ENCODE measurements around the gene KISS1R. TPM values are rescaled to one million over a fixed set of nuclear protein-coding genes. Genes with fewer than 3 reads are reported as not detected.

Gene KISS1R
- total RNA-seq, 1 donor from 2014 or later, result not detected

GRCh38 chr19:919199-920050 is 2.3 kb downstream of the KISS1R start:
- no peak for DNase-seq (ENCODE audit: low read depth in 2 of 2)

DNA sequence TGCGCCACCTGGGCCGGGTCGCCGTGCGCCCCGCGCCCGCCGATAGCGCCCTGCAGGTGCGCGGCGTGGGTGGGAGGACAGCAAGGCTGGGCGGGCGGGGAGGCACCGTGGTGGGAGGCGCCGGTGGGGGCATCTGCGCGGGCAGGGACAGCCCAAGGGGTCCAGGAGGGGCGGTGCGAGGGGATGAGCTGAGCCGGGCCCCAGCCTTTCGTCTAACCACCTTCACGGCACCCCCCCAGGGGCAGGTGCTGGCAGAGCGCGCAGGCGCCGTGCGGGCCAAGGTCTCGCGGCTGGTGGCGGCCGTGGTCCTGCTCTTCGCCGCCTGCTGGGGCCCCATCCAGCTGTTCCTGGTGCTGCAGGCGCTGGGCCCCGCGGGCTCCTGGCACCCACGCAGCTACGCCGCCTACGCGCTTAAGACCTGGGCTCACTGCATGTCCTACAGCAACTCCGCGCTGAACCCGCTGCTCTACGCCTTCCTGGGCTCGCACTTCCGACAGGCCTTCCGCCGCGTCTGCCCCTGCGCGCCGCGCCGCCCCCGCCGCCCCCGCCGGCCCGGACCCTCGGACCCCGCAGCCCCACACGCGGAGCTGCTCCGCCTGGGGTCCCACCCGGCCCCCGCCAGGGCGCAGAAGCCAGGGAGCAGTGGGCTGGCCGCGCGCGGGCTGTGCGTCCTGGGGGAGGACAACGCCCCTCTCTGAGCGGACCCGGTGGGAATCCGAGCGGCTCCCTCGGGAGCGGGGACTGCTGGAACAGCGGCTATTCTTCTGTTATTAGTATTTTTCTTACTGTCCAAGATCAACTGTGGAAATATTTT is 3.1 kb downstream of the KISS1R start:
- DNase-seq (ENCODE audit: low read depth in 2 of 2), result peak in 1 of 2 donors; percentile 21

DNA sequence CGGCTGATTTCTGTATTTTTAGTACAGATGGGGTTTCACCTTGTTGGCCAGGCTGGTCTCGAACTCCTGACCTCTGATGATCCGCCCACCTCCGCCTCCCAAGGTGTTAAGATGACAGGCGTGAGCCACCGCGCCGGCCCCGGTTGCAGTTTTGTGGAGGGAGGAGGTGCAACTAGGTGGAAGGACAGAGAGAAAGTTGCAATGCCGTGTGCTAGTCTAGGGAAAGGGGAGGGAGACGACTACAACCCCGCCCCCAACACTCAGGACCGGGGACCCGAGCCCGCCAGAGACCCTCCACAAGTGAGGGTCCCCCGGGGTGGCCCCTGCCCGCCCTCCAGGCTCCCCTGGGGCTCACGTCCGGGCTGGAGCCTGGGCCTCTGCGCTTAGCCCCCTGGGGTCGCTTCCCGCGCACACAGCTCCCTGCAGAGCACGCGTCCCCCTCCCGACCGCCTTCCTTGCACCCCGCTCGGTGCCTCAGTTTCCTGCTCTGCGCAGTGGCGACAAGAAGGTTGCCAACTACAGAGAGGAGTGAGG is 7.5 kb downstream of the KISS1R start:
- DNase-seq (ENCODE audit: low read depth in 2 of 2), result no peak

DNA sequence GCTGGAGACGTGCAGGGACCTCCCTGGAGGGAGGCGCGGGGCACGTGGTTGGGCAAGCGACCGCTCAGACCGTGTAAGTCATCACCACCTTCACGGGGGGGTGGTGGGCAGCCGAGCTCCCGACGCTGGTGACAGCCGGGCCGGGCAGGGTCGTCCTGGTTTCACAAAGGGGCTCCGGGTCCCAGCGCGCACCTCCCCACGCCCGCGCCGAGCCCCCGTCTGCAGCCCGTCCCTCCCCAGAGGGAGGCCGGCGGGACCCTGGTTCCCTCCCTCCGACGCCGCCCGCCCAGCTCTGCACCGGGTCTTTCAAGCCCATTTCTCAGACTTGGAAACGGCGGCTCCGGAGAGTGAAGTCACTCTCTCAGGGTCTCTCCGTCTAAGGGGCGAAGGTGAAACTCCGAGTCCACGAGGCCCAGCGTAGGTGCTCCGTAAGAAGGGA is 8.0 kb downstream of the KISS1R start:
- DNase-seq (ENCODE audit: low read depth in 2 of 2), result peak in 1 of 2 donors; percentile 67

DNA sequence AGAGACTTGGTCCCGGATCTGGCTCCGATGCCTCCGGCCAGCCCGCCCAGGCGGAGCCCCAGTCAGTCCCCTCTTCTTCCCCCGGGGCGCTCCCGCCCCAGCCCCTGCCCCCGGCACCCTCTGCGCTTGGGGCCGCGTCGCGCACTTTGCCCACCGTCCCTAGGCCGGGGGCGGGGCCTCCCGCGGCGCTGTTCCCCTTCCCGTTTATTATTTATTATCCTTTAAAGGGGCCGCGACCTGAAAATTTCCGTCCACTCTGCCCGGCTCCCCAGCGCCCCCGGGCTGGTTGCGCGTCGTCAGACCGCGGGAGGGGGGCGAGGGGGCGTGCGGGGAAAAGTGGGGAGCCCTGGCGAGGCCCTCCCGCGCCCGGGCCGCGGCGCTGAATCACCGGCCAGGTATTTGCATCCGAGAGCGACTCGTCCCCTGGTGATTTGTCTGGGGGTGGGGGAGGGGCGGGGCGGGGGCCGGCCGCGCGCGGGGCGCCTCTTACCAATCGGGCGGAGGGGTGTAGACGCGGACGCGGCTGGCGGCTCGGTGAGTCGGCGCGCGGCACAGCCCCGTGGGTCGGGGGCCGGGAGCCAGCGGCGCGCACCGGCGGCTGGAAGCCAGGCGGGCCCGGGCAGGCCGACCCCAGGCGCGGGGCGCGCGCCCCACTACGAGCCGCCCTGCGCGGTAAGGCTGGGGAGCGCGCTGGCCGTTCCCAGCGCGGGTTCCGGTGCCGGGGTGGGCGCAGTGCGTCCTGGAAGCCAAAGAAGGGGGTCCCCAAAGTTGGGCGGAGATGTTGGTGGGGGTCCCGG is 8.6 kb downstream of the KISS1R start, which contains the start of gene ARID3A:
TSS of gene ARID3A (plus strand) at position 510 of the 797 bp plus-strand sequence. CDS start 3,494 bp downstream, outside the sequence.
- DNase-seq (ENCODE audit: low read depth in 2 of 2), result peak; percentile 76 to 79

- DNase-seq (ENCODE audit: low read depth in 2 of 2), result no peak
Measured at GRCh38 chr19:926323-926588, 9.1 kb downstream of the KISS1R start.

GRCh38 chr19:926589-927350 is 9.6 kb downstream of the KISS1R start:
- peak in 1 of 2 donors; percentile 33 for DNase-seq (ENCODE audit: low read depth in 2 of 2)

- DNase-seq (ENCODE audit: low read depth in 2 of 2), result no peak
Measured at GRCh38 chr19:927351-927779, 10.2 kb downstream of the KISS1R start.

DNA sequence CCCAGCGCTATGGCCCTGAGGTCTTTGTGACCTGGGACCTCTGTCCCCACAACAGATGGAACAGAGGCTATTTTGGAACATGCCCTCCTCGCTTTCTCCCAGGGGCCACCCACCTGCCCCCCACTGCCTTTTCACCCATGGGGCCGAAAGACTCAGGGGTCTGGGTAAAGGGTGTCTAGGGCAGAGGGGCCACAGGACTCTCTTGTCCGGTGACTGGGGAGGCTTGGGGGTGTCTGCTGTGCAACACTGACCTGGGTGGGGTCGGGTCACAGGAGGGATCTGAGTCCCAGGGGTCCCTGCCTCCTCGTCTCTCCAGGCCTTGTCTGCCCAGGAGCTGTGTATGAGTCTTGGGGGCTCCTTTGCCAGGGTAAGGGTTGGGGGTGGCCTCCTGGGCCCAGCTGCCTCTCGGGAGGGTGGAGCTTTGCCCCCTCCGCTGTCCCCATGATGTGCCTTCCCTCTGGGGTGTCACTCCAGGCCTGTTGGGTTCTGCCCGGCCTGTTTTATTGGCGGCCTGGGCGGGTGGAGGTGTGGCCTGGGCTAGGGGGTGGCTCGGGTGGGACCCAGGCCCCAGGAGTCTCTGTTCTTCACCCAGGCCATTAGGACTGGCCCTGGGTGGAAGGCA is 10.8 kb downstream of the KISS1R start:
- no peak for DNase-seq (ENCODE audit: low read depth in 2 of 2)

- no peak for DNase-seq (ENCODE audit: low read depth in 2 of 2)
Measured at GRCh38 chr19:928471-929202, 11.5 kb downstream of the KISS1R start.

- DNase-seq (ENCODE audit: low read depth in 2 of 2), result no peak
Measured at GRCh38 chr19:929203-929890, 12.2 kb downstream of the KISS1R start.

GRCh38 chr19:929891-930258 is 12.7 kb downstream of the KISS1R start:
- no peak for DNase-seq (ENCODE audit: low read depth in 2 of 2)

GRCh38 chr19:931860-932647 is 14.9 kb downstream of the KISS1R start:
- DNase-seq (ENCODE audit: low read depth in 2 of 2), result no peak

DNA sequence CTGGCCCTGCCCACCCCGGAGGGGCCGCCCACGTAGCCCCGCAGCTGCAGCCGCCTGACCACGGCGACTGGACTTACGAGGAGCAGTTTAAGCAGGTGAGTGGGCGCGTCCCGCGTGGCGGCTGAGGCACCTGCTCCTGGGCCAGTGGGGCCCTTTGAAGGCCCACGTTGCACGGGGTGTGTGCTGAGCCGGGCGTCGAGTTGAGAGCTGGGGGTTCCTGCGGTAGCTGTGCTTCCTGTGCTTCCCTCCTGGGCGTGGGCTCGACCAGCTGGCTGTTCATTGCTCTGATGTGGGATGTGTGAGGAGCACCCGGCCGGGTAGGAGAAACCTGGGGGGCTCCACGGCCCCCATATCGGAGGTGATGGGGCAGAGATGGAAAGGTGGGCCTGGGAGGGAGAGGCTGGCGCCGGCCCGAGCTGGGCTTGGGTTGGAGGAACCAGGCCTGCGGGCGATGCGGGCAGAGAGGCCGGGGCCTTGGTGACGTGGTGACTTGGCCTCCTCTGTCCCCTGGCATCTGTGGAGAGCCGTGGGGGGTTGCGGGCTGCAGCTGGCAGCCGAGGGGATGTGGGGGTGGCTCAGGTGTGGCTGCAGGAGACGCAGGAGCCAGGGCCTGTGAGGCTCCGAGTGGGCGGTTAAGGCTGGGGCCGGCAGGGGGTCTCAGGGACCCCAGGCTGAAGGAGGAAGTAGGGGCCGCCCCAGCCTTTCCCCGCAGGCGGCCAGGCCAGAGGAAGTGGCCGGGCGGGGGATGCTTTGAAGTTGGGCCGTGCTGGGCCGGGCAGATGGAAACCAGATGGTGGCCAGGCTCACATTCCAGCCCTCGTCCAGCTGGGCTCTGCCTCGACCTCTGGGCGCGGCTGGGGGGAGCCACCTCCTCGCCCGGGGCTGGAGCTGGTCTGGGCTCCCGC is 15.8 kb downstream of the KISS1R start:
- peak; percentile 40 to 73 for DNase-seq (ENCODE audit: low read depth in 2 of 2)

DNA sequence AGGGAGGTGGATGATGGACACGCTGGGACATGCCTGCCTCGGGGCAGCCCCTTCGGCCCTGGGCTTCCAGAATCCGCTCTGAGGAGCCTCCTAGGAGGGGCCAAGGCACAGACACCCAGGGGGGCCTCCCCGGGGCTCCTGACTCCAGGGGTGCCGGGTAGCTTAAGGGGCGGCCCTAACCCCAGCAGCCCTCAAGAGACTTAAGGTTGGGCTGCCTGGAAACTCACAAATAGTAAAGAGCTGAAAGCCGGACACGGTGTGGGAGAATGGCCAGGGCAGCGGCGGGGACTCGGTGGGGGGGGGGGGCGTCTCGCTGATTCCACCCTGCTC is 16.4 kb downstream of the KISS1R start:
- DNase-seq (ENCODE audit: low read depth in 2 of 2), result no peak

DNA sequence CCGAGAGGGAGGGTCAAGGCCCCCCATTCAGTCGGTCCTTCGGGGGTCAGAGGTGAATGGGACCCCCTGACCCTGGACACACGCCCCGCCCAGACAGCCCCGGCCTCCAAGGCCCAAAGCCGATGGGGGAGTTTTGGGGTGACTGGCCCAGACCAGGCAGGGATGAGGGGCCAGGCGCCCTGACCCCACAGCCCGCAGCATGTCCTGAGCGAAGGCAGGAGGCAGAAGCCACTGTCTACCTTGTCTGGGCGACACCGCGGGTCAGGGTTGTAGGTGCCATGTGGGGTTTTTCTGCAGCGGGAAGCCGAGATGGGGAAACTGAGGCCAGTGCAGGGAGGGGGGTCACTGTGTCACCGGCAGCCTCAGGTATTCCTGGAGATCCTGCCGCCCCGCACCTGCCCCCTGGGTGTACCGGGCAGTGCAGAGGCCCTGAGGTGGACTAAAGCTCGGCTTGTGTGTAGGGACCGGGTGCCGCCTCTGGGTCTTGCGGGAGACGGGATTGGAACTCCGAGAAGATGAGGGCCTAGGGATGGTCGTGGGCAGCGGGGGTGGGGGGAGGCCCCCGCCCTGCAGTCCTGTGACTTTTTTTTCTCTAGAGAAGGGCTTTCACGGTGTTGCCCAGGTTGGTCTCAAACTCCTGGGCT is 17.2 kb downstream of the KISS1R start:
- DNase-seq (ENCODE audit: low read depth in 2 of 2), result no peak
